DOHH2 (cell line): Measurements from ENCODE around the gene ARNT2.

Experiments used
- H3F3A ChIP-seq: fragments of 200-600 bp; sonication (generic), shearing (Covaris generic); 2 replicates; pipeline ENCODE4 v1.6.0; 2016; ENCODE audit warnings: antibody characterized with exemption, mild to moderate bottlenecking; ENCODE audit not compliant: control insufficient read depth, insufficient read depth
- H3K27ac ChIP-seq: fragments of 200-600 bp; sonication (generic); 2 replicates; pipeline ENCODE4 v1.5.1; 2014; ENCODE audit warnings: low read depth, mild to moderate bottlenecking, low read length, moderate library complexity
- H3K27me3 ChIP-seq: fragments of 200-600 bp; sonication (generic); 2 replicates; pipeline ENCODE4 v1.6.1; 2014; ENCODE audit warnings: mild to moderate bottlenecking, low read length, mixed read lengths; ENCODE audit not compliant: control insufficient read depth
- H3K36me3 ChIP-seq: fragments of 200-600 bp; sonication (generic); 2 replicates; pipeline ENCODE4 v1.6.1; 2014; ENCODE audit warnings: mild to moderate bottlenecking, low read length, moderate library complexity, mixed read lengths; ENCODE audit not compliant: control insufficient read depth
- H3K4me1 ChIP-seq: fragments of 200-600 bp; sonication (generic); 2 replicates; pipeline ENCODE4 v1.6.1; 2014; ENCODE audit warnings: mild to moderate bottlenecking, low read length, mixed read lengths; ENCODE audit not compliant: control insufficient read depth
- H3K4me2 ChIP-seq: fragments of 200-600 bp; sonication (generic); 2 replicates; pipeline ENCODE4 v1.6.0; 2014; ENCODE audit warnings: mild to moderate bottlenecking, low read length, moderate library complexity
- H3K4me3 ChIP-seq: fragments of 200-600 bp; sonication (generic); 2 replicates; pipeline ENCODE4 v1.5.1; 2014; ENCODE audit warnings: mild to moderate bottlenecking, low read length, mixed read lengths
- H3K79me2 ChIP-seq: fragments of 200-600 bp; sonication (generic); 2 replicates; pipeline ENCODE4 v1.6.1; 2014; ENCODE audit warnings: mild to moderate bottlenecking, low read length, mixed read lengths; ENCODE audit not compliant: control insufficient read depth
- H3K9me2 ChIP-seq: fragments of 200-600 bp; sonication (generic); replicated peaks from 2 replicates; pipeline ENCODE4 v1.6.1; 2014; ENCODE audit warnings: mild to moderate bottlenecking, low read length, mixed read lengths; ENCODE audit not compliant: control insufficient read depth
- H3K9me3 ChIP-seq: fragments of 200-600 bp; sonication (generic); 2 replicates; pipeline ENCODE4 v1.6.1; 2014; ENCODE audit warnings: antibody characterized with exemption, low read length, mixed read lengths; ENCODE audit not compliant: control insufficient read depth, insufficient read depth
- H4K20me1 ChIP-seq: fragments of 200-600 bp; sonication (generic); 2 replicates; pipeline ENCODE4 v1.6.0; 2014; ENCODE audit warnings: low read depth, mild to moderate bottlenecking, antibody characterized with exemption, low read length, moderate library complexity; ENCODE audit not compliant: control insufficient read depth, insufficient read depth
- CTCF ChIP-seq: fragments of 200-600 bp; sonication (generic); IDR thresholded peaks from one replicate; pipeline ENCODE4 v1.5.1; 2014; ENCODE audit warnings: antibody characterized with exemption, mild to moderate bottlenecking, low read depth, low read length; ENCODE audit not compliant: poor library complexity, severe bottlenecking
- EZH2phosphoT487 ChIP-seq: fragments of 200-600 bp; sonication (generic); IDR thresholded peaks from 2 replicates; pipeline ENCODE4 v1.6.1; 2017; ENCODE audit warnings: borderline replicate concordance, mild to moderate bottlenecking, antibody characterized with exemption, low read length, moderate library complexity, mixed read lengths

The ARNT2 gene

GRCh38 chr15:80424381-80424780, 20.2 kb downstream of the ARNT2 start:
- H3K4me1 ChIP-seq, result no peaks in the 10 kb centered on the region
- no peaks in the 10 kb centered on the region for H3K9me2 ChIP-seq
- no peaks in the 10 kb centered on the region for H3K9me3 ChIP-seq
- H3K4me2 ChIP-seq, result no peak overlapping the region
- no peak overlapping the region for H3K4me3 ChIP-seq
- H3K27me3 ChIP-seq, result peaks cover 6% of the 10 kb centered on the region; the same call in 1 of the 2 replicates
- H4K20me1 ChIP-seq, result no peaks in the 10 kb centered on the region
- H3F3A ChIP-seq, result no peaks in the 10 kb centered on the region
- TF ChIP-seq CTCF (no peak), EZH2phosphoT487 (no peak)
- H3K27ac ChIP-seq, result no peak overlapping the region
- no peaks in the 10 kb centered on the region for H3K36me3 ChIP-seq
- no peaks in the 10 kb centered on the region for H3K79me2 ChIP-seq

- H3K9me3 ChIP-seq, result no peaks in the 10 kb centered on the region
- H3K9me2 ChIP-seq, result no peaks in the 10 kb centered on the region
- H3K27ac ChIP-seq, result no peak overlapping the region
- H3F3A ChIP-seq, result no peaks in the 10 kb centered on the region
- H3K4me3 ChIP-seq, result no peak overlapping the region
- no peaks in the 10 kb centered on the region for H3K4me1 ChIP-seq
- H4K20me1 ChIP-seq, result no peaks in the 10 kb centered on the region
- peaks cover 6% of the 10 kb centered on the region; the same call in 1 of the 2 replicates for H3K27me3 ChIP-seq
- H3K79me2 ChIP-seq, result no peaks in the 10 kb centered on the region
- H3K4me2 ChIP-seq, result no peak overlapping the region
- H3K36me3 ChIP-seq, result no peaks in the 10 kb centered on the region
- TF ChIP-seq CTCF (no peak), EZH2phosphoT487 (no peak)
Measured at GRCh38 chr15:80426316-80426715, 22.1 kb downstream of the ARNT2 start.

GRCh38 chr15:80429964-80430363, 25.8 kb downstream of the ARNT2 start:
- Histone ChIP-seq H3K4me1 (no peaks in the 10 kb centered on the region), H4K20me1 (no peaks in the 10 kb centered on the region), H3K9me3 (no peaks in the 10 kb centered on the region), H3K27me3 (peaks cover 6% of the 10 kb centered on the region; the same call in 1 of the 2 replicates), H3K4me3 (no peak overlapping the region), H3F3A (no peaks in the 10 kb centered on the region), H3K4me2 (no peak overlapping the region), H3K27ac (no peak overlapping the region), H3K36me3 (no peaks in the 10 kb centered on the region), H3K9me2 (no peaks in the 10 kb centered on the region), H3K79me2 (no peaks in the 10 kb centered on the region)
- no peak for TF ChIP-seq EZH2phosphoT487
- TF ChIP-seq CTCF, result no peak
